ENCODE results near the gene RASAL2. TPM values are rescaled to one million over a fixed set of nuclear protein-coding genes. Genes with fewer than 3 reads are reported as not detected.

RASAL2 gene
- total and polyA plus RNA-seq, 2 experiments from 2014 or later, result 16.0 to 42.2 TPM

GRCh38 chr1:178467837-178468236 lies 373.9 kb downstream of the RASAL2 start:
- no peak for DNase-seq (ENCODE audit: low spot score)
- Mint-ChIP-seq H3K27me3 (ENCODE audit: insufficient read depth, low read depth, poor library complexity) (no peaks in the 10 kb centered on the region), H3K4me1 (peaks cover 5% of the 10 kb centered on the region), H3K4me3 (no peak overlapping the region), H3K27ac (no peak overlapping the region), H3K36me3 (ENCODE audit: low read depth) (peaks cover 23% of the 10 kb centered on the region), H3K9me3 (no peaks in the 10 kb centered on the region)
- H3K4me3 ChIP-seq, result no peak overlapping the region
- H3K79me2 ChIP-seq (replicated peaks; ENCODE audit: insufficient read depth), result no peaks in the 10 kb centered on the region
- H3K27me3 ChIP-seq (ENCODE audit: insufficient read depth), result no peaks in the 10 kb centered on the region
- H3F3A ChIP-seq (replicated peaks; ENCODE audit: low read depth), result no peaks in the 10 kb centered on the region
- no peak overlapping the region for H3K27ac ChIP-seq (ENCODE audit: low read depth)
- no peak overlapping the region for H3K4me2 ChIP-seq
- peaks cover 8% of the 10 kb centered on the region; the same call in 1 of the 2 replicates for H3K36me3 ChIP-seq (ENCODE audit: insufficient read depth)
- ATAC-seq, result no peak
- no peak overlapping the region for H2AFZ ChIP-seq
- H4K20me1 ChIP-seq (replicated peaks; ENCODE audit: insufficient read depth), result peaks cover 3% of the 10 kb centered on the region
- no peaks in the 10 kb centered on the region for H3K9me2 ChIP-seq (ENCODE audit: insufficient read depth)
- TF ChIP-seq EZH2 (IDR thresholded peaks at IDR 0.05; ENCODE audit: low read depth, unreplicated experiment), result no peak
- TF ChIP-seq ZNF331 (CRISPR knock-in tag; IDR thresholded peaks at IDR 0.05; ENCODE audit: low read depth), result no peak
- no peak for TF ChIP-seq EZH2phosphoT487 (IDR thresholded peaks at IDR 0.05; ENCODE audit: unreplicated experiment)
- H3K4me1 ChIP-seq (ENCODE audit: insufficient read depth), result no peaks in the 10 kb centered on the region

DNA sequence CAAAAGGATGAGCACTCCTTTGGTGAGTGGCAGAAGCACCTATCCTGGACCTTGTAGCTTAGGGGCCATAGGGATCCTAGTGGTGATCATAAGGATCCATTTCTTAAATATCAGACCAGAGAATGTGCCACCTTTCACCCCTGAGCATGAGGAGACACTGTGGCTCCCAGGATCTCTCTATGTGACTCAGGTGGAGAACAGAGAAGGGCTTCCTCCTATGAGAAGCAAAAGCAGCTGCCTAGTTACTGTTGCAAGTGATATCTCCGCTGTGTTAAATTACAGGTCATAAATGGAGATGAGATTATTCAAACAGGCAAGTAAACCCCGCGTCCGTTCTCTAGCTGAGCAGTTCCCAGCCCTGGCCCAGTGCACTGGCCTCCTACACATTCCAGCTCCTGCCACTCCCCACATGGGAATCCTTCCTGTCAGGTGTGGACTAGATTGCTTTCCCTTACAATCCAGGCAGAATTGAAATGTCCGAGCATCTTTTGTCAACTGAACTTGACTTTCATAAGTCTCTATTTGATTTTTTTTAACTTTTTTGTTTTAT lies 376.6 kb downstream of the RASAL2 start:
- DNase-seq (ENCODE audit: low spot score) (no peak), ATAC-seq (peak; percentile 52; the same call in 2 of the 3 replicates)
- Mint-ChIP-seq H3K4me3 (no peak overlapping the region), H3K27me3 (ENCODE audit: insufficient read depth, low read depth, poor library complexity) (no peaks in the 10 kb centered on the region), H3K9me3 (no peaks in the 10 kb centered on the region), H3K27ac (peak overlapping the region; percentile 32; the same call in 1 of the 2 replicates), H3K4me1 (peaks cover 5% of the 10 kb centered on the region), H3K36me3 (ENCODE audit: low read depth) (peaks cover 38% of the 10 kb centered on the region)
- H3K4me3 ChIP-seq, result no peak overlapping the region
- no peaks in the 10 kb centered on the region for H3K27me3 ChIP-seq (ENCODE audit: insufficient read depth)
- no peaks in the 10 kb centered on the region for H3K79me2 ChIP-seq (replicated peaks; ENCODE audit: insufficient read depth)
- peaks cover 22% of the 10 kb centered on the region; the same call in 1 of the 2 replicates for H3K36me3 ChIP-seq (ENCODE audit: insufficient read depth)
- H3K9me2 ChIP-seq (ENCODE audit: insufficient read depth), result no peaks in the 10 kb centered on the region
- H3F3A ChIP-seq (replicated peaks; ENCODE audit: low read depth), result no peaks in the 10 kb centered on the region
- no peak overlapping the region for H3K27ac ChIP-seq (ENCODE audit: low read depth)
- H2AFZ ChIP-seq, result no peak overlapping the region
- peaks cover 3% of the 10 kb centered on the region; the same call in 1 of the 2 replicates for H3K4me1 ChIP-seq (ENCODE audit: insufficient read depth)
- no peak for TF ChIP-seq NANOG (IDR thresholded peaks at IDR 0.05; ENCODE audit: borderline replicate concordance)
- TF ChIP-seq CREB1 (CRISPR knock-in tag; IDR thresholded peaks at IDR 0.05; ENCODE audit: low read depth), result no peak
- no peak for TF ChIP-seq STAT1 (IDR thresholded peaks at IDR 0.05; ENCODE audit: unreplicated experiment)
- TF ChIP-seq ZNF462 (CRISPR knock-in tag; IDR thresholded peaks at IDR 0.05), result no peak
- TF ChIP-seq JUNB (IDR thresholded peaks at IDR 0.05; ENCODE audit: unreplicated experiment), result no peak
- no peak for TF ChIP-seq ZNF114 (CRISPR knock-in tag; IDR thresholded peaks at IDR 0.05)
- TF ChIP-seq EZH2phosphoT487 (IDR thresholded peaks at IDR 0.05; ENCODE audit: unreplicated experiment), result no peak
- peaks cover 3% of the 10 kb centered on the region for H4K20me1 ChIP-seq (replicated peaks; ENCODE audit: insufficient read depth)
- no peak overlapping the region for H3K4me2 ChIP-seq

Data from GM23338 (cell line).